Peyer's patch (tissue), 4 donors: Measurements from ENCODE around the gene MED15.

Experiments
- CTCF ChIP-seq, 6 experiments: fragments of 450-650 bp in 4 of 6; fragments of 200-600 bp in 2 of 6; sonication (generic) in 1 of 6; IDR thresholded peaks; one replicate each; pipeline ENCODE4 v1.5.1; 2017 to 2019; ENCODE audit warnings: antibody characterized with exemption in 6 of 6, mild to moderate bottlenecking in 3 of 6, moderate library complexity in 1 of 6
- POLR2A ChIP-seq, 2 donors: fragments of 450-650 bp; IDR thresholded peaks; one replicate each; pipeline ENCODE4 v1.5.1; 2017; ENCODE audit warnings: antibody characterized with exemption in 2 of 2, mild to moderate bottlenecking in 2 of 2, moderate library complexity in 2 of 2

- TF ChIP-seq POLR2A (IDR thresholded peaks at IDR 0.05), result no peak
- TF ChIP-seq CTCF (IDR thresholded peaks at IDR 0.05), result no peak
Measured at GRCh38 chr22:20548806-20549205, 41.4 kb downstream of the MED15 start.
